ENCODE measurements around the gene MGAT4B. TPM values are rescaled to one million over a fixed set of nuclear protein-coding genes. Genes with fewer than 3 reads are reported as not detected.

The MGAT4B gene
- total and polyA plus RNA-seq, 2 of the 13 experiments (the other 11 are each of a cell fraction or from before 2014, with no cell fraction given): 93.5 to 130 TPM

DNA sequence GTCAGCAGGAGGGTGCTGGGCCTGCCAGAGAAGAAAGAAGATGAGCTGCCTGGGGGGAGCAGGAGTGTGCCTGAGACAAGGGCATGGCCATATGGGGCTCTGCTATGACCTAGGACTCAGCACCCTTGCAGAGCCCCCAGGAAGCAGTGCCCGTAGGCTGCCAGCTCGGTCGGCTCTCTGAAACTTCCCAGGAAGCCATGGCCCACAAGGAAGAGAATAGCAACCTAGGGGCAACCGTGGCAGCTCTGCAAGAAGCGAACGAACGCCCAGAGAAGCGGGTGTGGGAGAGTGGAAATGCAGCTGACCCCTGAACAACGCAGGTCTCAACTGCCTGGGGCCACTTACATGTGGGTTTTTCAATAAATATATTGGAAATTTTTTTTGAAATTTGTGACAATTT is 23.5 kb downstream of the MGAT4B start:
- BruUV-seq (replicated peaks): no TSS peak
- no peak for ATAC-seq
- TF ChIP-seq, protein P1, sequence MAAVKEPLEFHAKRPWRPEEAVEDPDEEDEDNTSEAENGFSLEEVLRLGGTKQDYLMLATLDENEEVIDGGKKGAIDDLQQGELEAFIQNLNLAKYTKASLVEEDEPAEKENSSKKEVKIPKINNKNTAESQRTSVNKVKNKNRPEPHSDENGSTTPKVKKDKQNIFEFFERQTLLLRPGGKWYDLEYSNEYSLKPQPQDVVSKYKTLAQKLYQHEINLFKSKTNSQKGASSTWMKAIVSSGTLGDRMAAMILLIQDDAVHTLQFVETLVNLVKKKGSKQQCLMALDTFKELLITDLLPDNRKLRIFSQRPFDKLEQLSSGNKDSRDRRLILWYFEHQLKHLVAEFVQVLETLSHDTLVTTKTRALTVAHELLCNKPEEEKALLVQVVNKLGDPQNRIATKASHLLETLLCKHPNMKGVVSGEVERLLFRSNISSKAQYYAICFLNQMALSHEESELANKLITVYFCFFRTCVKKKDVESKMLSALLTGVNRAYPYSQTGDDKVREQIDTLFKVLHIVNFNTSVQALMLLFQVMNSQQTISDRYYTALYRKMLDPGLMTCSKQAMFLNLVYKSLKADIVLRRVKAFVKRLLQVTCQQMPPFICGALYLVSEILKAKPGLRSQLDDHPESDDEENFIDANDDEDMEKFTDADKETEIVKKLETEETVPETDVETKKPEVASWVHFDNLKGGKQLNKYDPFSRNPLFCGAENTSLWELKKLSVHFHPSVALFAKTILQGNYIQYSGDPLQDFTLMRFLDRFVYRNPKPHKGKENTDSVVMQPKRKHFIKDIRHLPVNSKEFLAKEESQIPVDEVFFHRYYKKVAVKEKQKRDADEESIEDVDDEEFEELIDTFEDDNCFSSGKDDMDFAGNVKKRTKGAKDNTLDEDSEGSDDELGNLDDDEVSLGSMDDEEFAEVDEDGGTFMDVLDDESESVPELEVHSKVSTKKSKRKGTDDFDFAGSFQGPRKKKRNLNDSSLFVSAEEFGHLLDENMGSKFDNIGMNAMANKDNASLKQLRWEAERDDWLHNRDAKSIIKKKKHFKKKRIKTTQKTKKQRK (IDR thresholded peaks at IDR 0.05; ENCODE audit: low read length): no peak
- no peak for TF ChIP-seq ZNF761 (CRISPR knock-in tag; conservative IDR thresholded peaks at IDR 0.05)
- TF ChIP-seq RXRB (CRISPR knock-in tag; IDR thresholded peaks at IDR 0.05; ENCODE audit: borderline replicate concordance): no peak
- no peak for TF ChIP-seq SPEN (CRISPR knock-in tag; IDR thresholded peaks at IDR 0.05; ENCODE audit: low read depth)
- peak; percentile 57 for TF ChIP-seq AGO2 (optimal IDR thresholded peaks at IDR 0.05; ENCODE audit: low read depth, low read length)
- 98% methylated on average over 9 of the region's 9 CpGs for WGBS (ENCODE audit: low lambda C conversion rate)
- Histone ChIP-seq H3K9me3 (ENCODE audit: low read length) (no peaks in the 10 kb centered on the region), H3K4me3 (replicated peaks in 1 of 3; ENCODE audit: insufficient read depth in 1 of 3, low read depth in 2 of 3, low read length in 3 of 3) (no peak overlapping the region), H3K79me2 (ENCODE audit: insufficient read depth, low read length) (no peaks in the 10 kb centered on the region), H3K27ac (ENCODE audit: extremely low read length, insufficient read depth, low read length) (no peak overlapping the region), H3K4me1 (ENCODE audit: insufficient read depth, low read length) (peaks cover 9% of the 10 kb centered on the region), H4K20me1 (ENCODE audit: insufficient read depth, low read length) (no peaks in the 10 kb centered on the region), H3K4me2 (ENCODE audit: low read depth, low read length) (no peak overlapping the region), H3K36me3 (replicated peaks in 1 of 2; ENCODE audit: control insufficient read depth in 1 of 2, insufficient read depth in 2 of 2, low read length in 2 of 2) (peaks cover 1 to 12% of the 10 kb centered on the region in 2 experiments; a peak in 2 of 5 replicates), H3K27me3 (ENCODE audit: control insufficient read depth in 1 of 2, insufficient read depth in 2 of 2, low read length in 2 of 2) (no peaks in the 10 kb centered on the region), H3K9ac (ENCODE audit: insufficient read depth, low read depth, low read length) (no peak overlapping the region), H2AFZ (ENCODE audit: low read length) (no peak overlapping the region)
- POLR2A ChIA-PET: no interaction called here
- CTCF ChIA-PET (ENCODE audit: low intra/inter-chr PET ratio, low total read pairs): no interaction called here
- no peak for FAIRE-seq
- in situ Hi-C loops (cut with HindIII; ENCODE audit: extremely low pct_ligation_motif_present, low pct_unique_long_range_greater_than_20kb): no loop called here
- intact Hi-C loops (cut with micrococcal nuclease; ENCODE audit: unreplicated experiment): no loop called here
- DNase-seq (ENCODE audit: low spot score): no peak

DNA sequence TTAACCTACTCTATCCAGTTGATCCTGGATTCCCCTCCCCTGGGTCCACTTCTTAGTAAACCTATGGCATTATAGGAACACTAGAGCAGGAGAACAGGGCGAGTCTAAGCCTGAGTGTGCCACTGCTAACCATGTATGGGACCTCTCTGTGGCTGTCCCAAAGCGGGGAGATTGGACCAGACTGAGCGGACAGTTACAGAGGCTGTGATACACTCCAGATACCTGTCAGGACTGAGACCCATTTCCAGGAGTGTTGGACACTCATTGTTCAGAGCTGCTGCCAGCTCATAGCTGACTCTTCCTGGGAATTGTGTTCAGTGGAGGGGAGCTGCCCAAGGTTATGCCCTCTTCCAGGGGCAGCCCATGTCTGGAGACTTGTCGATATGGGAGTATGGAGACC is 24.8 kb downstream of the MGAT4B start:
- no peaks in the 10 kb centered on the region for H3K27me3 ChIP-seq (ENCODE audit: control insufficient read depth in 1 of 2, insufficient read depth in 2 of 2, low read length in 2 of 2)
- no peak overlapping the region for H3K27ac ChIP-seq (ENCODE audit: extremely low read length, insufficient read depth, low read length)
- H2AFZ ChIP-seq (ENCODE audit: low read length): no peak overlapping the region
- ChIA-PET POLR2A (no interaction called here), CTCF (ENCODE audit: low intra/inter-chr PET ratio, low total read pairs) (no interaction called here)
- H3K4me2 ChIP-seq (ENCODE audit: low read depth, low read length): no peak overlapping the region
- no peaks in the 10 kb centered on the region for H3K79me2 ChIP-seq (ENCODE audit: insufficient read depth, low read length)
- no peaks in the 10 kb centered on the region for H3K9me3 ChIP-seq (ENCODE audit: low read length)
- H3K4me1 ChIP-seq (ENCODE audit: insufficient read depth, low read length): no peaks in the 10 kb centered on the region
- DNase-seq (ENCODE audit: low spot score) (no peak), ATAC-seq (peak; percentile 22), FAIRE-seq (no peak)
- H4K20me1 ChIP-seq (ENCODE audit: insufficient read depth, low read length): no peaks in the 10 kb centered on the region
- WGBS (ENCODE audit: low lambda C conversion rate): 100% methylated on average over 4 of the region's 4 CpGs
- no peak overlapping the region for H3K4me3 ChIP-seq (replicated peaks in 1 of 3; ENCODE audit: insufficient read depth in 1 of 3, low read depth in 2 of 3, low read length in 3 of 3)
- H3K36me3 ChIP-seq (replicated peaks in 1 of 2; ENCODE audit: control insufficient read depth in 1 of 2, insufficient read depth in 2 of 2, low read length in 2 of 2): peaks cover 1 to 21% of the 10 kb centered on the region in 2 experiments; a peak in 3 of 5 replicates
- BruUV-seq (replicated peaks): no TSS peak
- TF ChIP-seq CEBPB (IDR thresholded peaks at IDR 0.05; ENCODE audit: borderline replicate concordance, low read depth, low read length) (no peak), ARID2 (CRISPR knock-in tag; IDR thresholded peaks at IDR 0.05; ENCODE audit: borderline replicate concordance) (no peak), SP1 (IDR thresholded peaks at IDR 0.05) (no peak), SP1 (CRISPR knock-in tag; IDR thresholded peaks at IDR 0.05) (no peak), RFX1 (IDR thresholded peaks at IDR 0.05) (no peak), ZNF260 (CRISPR knock-in tag; IDR thresholded peaks at IDR 0.05; ENCODE audit: borderline replicate concordance, low read depth) (no peak), ZNF577 (CRISPR knock-in tag; IDR thresholded peaks at IDR 0.05; ENCODE audit: borderline replicate concordance, low read depth) (no peak)
- TF ChIP-seq, protein P2, sequence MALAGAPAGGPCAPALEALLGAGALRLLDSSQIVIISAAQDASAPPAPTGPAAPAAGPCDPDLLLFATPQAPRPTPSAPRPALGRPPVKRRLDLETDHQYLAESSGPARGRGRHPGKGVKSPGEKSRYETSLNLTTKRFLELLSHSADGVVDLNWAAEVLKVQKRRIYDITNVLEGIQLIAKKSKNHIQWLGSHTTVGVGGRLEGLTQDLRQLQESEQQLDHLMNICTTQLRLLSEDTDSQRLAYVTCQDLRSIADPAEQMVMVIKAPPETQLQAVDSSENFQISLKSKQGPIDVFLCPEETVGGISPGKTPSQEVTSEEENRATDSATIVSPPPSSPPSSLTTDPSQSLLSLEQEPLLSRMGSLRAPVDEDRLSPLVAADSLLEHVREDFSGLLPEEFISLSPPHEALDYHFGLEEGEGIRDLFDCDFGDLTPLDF (CRISPR knock-in tag; IDR thresholded peaks at IDR 0.05): no peak
- TF ChIP-seq, protein P3, sequence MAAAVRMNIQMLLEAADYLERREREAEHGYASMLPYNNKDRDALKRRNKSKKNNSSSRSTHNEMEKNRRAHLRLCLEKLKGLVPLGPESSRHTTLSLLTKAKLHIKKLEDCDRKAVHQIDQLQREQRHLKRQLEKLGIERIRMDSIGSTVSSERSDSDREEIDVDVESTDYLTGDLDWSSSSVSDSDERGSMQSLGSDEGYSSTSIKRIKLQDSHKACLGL (CRISPR knock-in tag; IDR thresholded peaks at IDR 0.05): no peak
- H3K9ac ChIP-seq (ENCODE audit: insufficient read depth, low read depth, low read length): no peak overlapping the region
- in situ Hi-C loops (cut with HindIII; ENCODE audit: extremely low pct_ligation_motif_present, low pct_unique_long_range_greater_than_20kb) (no loop called here), intact Hi-C loops (cut with micrococcal nuclease; ENCODE audit: unreplicated experiment) (no loop called here)

All from HepG2 (cell line).